Stimulated activated CD4-positive, alpha-beta T cell treated with anti-CD3 and anti-CD28 coated beads, TNF-alpha, amount 100 ng/mL, for 24 hours (primary cell): ENCODE data around the gene PNPLA5.

Experiments
- DNase-seq, 3 experiments: peaks; one replicate each; pipeline ENCODE4 v3.0.0-alpha.2; 2020; ENCODE audit warnings: low read depth in 3 of 3

Gene PNPLA5

DNA sequence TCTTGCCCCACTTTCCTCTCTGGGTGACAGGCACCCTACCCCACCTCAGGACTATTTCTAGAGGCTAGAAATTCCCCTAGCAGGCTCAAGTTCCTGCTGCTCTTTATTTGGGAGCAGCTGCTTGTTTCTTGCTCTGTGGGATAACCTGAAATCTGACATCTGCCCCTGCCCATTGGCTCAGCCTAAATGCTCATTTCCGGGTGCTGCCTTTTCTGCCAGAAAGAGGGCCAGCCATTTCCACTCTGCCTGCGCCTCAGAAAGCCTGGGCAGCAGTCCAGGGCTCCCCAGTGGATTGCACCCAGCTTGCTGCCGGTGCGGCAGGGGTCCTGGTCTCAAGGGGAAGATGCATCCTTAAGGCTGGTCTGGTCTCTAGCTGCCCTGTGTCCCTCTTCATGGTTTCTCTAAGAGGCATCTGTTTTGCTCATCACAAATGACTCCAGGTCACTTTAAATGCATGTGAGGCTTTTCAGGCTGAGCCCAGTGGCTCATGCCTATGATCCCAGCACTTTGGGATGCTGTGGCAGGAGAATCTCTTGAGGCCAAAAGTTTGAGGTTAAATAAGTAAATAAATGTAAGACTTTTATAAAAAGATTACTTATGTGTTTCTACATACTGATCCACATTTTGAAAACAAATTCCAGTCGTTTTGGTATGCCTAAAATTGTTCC is 10.3 kb upstream of the PNPLA5 start:
- DNase-seq: no peak

DNA sequence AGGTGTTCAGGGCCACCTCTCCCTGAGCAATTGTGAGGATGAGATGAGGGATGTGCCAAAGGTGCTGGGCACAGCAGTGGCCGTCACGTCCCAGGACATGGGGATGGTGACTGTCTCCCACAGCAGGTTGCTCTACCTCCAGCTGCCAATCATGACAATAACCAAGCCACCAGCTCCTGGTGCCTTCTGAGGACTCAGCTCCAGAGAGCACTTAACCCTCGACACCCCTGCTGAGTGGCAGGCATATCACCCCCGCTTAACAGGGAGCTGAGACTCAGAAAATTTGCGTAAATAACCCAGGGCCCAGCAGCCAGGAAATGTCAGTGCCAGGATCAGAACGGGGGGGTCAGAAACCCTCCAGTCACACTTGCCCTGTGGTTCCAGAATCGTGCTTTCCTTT is 8.4 kb upstream of the PNPLA5 start:
- DNase-seq: no peak

DNA sequence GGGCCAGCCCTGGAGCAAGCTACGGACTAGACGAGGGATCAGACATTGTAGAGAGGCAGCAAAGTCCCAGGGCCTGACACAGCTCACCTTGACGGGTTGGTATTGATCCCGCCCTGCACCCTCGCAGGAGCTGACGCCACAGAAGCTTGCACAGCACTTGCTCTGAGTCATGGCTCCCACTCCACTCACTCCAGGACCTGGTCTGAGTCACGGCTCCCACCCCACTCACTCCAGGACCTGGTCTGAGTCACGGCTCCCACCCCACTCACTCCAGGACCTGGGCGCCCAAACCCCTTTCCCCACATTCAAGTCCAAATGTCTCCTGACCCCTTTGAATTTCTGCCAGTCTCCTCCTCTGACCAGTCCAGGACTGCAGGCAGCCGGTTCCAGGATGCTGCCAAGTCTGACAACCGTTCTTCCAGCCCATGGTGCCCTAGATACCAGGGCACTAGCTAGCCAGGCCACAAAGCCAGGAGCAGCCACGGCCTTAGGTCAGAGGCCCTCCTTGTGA is 6.0 kb upstream of the PNPLA5 start:
- DNase-seq: no peak

DNA sequence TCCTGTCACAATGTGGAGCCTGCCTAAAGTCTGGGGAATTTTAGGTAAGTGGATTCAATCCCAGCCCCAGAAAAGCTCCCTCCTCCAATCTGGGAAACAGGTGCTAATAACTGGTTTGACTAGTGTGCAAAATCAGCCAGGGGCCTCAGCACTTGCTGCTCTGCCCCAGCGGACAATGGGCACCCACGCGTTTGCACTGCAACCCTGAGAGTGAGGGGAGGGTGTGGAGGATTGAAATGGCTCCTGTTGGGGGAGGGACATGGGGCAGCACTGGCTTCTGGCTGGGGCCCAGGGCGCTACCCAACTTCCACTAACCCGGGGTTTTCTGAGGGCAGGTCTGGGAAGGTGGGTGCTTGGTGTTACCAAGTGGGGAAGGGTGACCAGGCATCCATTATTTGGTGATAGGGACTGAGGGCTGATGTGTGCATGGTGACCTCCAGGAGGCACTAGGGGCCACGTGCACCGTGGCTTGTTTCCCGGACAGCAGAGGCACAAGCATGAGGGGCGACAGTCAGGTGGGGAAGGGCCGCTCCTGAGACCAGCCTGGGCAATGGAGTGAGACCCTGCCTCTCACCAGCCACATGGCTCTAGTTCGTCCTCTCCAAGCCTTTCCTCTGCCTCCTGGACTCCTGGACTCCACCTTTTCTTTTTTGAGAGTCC is 4.3 kb upstream of the PNPLA5 start:
- DNase-seq: no peak

DNA sequence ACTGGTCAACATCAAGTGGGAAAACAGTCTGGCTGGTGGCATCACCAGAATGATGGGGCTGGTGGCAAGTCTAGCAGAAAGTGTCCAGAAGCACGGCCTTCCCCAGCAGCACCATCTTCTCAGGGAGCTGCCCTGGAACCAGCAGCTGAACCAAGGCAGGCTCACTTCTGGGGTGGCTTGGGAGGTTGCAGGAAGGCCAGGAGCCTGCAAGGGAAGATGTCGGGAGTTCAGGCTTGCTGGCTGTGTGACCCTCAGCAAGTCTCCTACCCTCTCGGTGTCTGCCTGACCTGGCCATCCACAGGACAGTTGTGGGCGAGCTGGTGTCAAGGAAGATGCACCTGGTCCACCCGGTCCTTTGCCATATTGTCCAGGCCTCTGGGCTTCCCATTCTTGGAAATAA is 2.3 kb upstream of the PNPLA5 start:
- DNase-seq: no peak

DNA sequence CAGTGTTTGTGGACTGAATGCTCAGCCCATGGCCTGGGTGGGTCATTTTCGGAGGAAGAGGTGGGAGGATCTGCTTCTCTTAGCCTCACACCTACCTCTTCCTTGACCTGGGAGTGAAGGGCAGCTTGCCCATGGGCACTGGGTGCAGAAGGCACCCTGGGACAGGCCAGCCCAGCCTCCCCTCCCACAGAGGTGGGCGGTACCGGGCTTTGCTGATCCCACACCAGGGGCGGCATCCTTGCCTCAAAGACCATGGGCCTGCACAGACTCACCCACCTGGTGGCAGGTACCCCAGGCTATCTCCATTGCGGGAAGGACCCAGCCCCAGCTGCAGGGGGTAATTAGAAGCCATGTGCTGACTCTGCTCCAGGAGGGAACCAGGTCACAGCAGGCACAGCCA is 1.5 kb upstream of the PNPLA5 start:
- no peak for DNase-seq

DNA sequence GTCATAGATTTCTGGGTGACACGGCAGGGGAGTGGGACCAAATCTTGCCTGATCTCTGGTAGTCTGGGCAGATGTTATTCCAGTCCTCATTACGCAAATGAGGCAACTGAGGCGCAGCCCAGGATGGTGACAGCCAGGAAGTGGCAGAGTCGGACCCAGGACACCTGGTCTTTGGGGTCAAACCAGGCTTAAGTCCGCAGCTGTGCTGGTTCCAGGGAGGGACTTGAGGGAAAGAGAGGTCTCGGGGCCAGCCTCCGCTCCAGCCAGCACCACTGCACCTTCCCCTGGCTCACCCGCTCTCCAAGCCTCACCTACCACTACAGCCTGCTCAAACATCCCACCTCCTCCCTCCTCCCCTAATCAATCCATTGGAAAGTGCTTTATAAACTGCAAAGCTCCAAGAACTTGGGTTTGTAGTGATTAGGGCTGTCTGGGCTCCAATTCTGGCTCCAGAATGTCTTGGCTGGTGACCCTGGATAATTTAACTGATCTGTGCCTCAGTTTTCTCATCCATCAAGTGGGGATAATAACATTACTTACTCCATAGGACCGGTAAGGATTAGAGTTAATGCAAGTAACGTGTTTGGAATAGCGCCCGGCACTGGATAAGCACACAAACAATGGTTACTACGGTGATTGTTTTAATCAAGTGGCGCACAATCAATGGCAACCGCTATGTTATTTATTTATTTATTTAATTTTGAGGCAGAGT is 526 bp upstream of the PNPLA5 start:
- no peak for DNase-seq

DNA sequence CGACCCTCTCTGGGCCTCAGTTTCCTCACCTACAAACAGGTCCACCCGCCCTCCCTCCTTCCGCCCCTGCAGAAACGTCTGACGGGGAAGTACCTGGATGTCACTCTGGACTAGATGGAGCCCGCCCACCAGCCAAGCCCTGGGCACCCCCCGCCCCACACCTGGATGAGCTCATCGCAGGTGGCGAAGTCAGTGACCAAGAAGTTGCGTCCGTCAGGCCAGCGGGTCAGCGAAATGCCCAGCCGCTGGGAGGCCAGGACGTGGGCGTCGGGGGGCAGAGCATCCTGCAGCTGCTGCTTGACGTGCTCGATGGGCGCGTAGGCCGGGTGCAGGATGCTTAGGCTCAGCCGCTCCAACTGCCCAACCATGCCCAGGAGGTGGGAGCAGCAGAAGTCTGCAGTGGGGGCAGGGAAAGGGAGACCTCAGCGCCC is 897 bp downstream of the PNPLA5 start:
- DNase-seq: no peak

DNA sequence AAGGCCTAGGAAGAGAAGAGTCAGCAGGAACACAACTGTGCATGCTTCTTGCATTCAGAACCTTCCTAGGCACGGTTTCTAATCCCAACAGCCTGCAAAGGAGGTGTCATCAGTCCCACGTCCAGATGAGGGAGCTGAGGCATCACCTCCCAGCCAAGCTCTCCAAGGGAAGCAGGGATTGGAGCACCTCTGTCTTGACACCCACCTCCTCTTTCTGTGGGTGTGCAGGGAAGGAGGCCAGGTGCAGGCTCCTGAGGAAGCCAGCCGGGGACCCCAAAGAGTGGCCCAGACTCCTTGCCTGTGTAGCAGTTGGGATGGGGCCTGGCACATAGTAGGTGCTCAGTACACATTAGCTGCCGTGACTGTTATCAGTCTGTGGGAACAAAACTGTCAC is 2.0 kb downstream of the PNPLA5 start:
- DNase-seq: no peak

DNA sequence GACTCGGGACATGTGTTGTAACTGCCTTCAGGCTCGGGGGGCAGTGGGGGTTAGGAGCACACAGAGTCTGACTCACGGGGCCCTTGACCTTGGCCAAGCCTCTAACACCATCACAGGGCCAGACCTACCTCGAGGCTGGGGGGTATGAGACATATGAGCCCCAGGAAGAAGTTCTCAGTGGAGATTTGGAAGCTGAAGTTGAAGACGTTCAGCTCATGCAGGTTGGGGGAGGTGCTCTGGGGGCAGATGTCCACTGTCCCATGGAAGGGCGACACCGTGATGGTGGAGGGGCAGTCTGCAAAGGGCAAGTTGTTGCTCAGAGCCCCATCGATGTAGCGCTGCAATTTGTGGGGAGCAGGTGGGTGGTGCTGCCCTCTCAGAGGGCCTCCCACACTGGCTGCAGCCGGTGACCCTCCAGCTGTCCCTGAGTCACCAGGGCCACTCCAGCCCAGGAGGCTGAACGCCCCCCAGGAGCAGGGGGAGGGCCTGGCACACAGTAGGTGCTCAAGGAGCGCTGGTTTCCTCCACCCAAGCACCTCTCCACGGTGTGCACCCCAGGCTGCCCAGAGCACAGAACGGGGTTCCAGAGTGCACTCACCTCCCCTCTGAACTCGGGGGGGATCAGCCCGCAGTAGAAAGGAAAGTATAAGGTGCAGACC is 2.5 kb downstream of the PNPLA5 start:
- no peak for DNase-seq

DNA sequence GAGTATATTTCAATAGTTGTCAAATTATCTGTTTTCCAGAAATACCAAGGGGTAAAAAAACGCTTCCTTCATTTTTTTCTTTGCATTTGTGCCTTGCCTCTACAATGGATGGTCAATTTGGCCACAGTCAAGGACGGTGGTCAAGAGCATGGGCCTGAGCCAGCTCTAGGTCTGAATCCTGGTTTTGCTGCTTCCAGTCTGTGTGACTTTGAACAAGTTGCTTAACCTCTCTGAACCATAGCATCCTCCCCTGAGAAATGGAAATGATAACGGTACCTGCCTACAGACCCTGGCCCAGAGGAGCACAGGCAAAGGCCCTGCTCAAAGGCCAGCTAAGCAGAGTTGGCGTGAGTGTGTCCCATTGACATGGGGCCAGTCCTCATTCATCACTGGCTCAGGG is 3.1 kb downstream of the PNPLA5 start:
- no peak for DNase-seq

DNA sequence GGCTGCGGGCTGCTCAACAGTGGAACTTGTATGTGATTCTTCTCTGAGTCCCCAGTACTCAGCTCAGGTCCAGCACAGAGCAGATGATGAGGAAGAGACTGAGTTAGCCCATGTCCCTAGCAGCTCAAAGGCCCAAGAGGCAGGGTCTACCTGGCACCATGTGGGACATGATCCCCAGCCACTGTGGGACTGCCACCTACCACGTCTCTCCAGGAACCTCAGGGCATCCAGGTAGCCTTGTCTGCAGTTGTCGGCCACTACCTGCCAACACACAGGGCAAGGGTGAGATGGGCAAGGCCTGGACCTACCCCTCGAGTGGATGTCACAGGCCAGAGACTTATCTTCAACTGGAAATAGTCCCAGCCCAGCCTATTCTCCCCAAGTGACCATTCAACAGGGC is 4.4 kb downstream of the PNPLA5 start:
- DNase-seq: no peak

DNA sequence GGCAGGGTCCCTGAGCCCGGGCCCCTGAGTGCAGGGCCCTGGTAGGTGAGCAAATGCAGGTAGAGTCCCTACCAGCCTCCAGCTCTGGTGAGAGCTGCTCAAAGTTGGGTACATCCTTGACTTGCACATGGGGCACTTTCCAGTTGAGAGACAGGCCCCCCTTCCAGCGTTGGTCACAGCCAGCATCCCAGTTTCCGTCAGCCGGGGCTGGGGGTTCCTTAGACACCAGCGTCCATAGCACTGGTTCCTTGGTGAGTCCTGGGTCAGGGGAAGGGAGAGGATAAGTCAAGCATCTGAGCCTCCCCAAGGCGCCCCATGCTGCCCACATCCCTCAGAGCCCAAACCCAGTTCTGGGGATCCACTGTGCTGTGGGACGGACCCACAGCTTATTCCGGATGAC is 5.6 kb downstream of the PNPLA5 start:
- no peak for DNase-seq

DNA sequence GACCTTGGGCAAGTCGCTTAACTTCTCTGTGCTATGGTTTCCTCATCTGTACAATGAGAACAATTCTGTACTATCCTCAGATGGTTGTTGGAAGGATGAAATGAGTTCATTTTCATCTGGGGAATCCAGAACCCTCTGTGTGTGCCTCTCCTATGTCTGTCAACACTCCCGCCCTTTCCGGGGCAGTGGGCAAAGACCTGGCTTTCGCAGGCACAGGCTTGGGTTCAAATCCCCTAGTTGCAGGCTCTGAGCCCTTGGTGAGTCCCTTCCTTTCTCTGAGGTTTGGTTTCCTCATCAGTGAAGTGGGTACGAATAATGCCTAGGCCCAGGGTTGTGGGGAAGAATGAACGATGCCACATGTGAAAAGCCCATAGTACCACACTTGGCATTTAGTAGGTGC is 6.0 kb downstream of the PNPLA5 start:
- DNase-seq: no peak

DNA sequence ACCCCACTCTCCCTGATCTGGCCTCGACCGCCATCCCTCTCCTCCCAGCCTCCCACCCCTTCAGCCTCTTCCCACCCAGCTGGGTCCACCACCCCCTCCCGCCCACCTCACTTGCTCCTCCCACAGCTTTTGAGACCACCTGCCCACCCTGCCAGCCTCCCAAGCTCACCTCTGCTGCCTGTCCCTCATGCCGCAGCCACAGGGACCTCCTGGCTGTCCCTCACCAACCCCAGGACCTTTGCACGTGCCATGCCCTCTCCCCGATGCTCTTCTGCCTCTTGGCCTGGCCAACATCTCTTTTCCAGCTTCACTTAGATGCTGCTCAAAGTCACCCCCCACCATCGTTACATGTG is 6.5 kb downstream of the PNPLA5 start:
- no peak for DNase-seq

DNA sequence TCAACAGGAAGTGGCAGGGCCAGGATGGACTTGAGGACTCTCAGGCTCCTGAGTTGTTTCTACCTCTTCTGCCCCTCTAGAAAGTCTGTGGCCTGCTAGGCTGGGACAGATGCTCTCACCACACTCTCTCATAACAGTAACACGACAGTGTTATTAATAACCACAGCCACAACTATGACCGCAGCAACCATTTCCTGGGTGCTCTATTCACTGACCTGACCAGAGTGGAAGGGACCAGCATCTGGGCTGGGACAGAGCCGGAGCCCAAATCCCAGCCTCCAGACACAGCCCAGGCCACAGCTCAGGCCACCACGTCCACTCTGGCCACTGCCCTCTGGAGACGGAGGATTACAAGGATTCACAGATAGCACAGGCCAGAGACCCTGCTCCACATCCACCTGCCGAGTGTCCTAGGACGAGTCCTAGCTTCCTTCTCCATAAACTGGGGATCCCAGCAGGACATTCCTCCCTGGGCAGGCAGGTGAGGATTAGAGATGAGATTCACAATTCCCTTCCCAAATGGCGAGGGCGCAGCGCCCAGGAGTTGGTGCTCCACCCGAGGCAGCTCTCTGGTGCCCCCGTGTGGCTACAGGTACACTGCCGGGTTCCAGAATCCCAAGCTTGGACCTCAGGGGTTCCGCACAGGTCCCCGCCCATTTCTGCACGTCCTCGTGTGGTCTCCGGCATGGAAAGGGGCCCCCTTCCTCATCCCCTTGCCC is 7.1 kb downstream of the PNPLA5 start:
- DNase-seq: peak in 2 of 3 experiments; percentile 18 to 55

DNA sequence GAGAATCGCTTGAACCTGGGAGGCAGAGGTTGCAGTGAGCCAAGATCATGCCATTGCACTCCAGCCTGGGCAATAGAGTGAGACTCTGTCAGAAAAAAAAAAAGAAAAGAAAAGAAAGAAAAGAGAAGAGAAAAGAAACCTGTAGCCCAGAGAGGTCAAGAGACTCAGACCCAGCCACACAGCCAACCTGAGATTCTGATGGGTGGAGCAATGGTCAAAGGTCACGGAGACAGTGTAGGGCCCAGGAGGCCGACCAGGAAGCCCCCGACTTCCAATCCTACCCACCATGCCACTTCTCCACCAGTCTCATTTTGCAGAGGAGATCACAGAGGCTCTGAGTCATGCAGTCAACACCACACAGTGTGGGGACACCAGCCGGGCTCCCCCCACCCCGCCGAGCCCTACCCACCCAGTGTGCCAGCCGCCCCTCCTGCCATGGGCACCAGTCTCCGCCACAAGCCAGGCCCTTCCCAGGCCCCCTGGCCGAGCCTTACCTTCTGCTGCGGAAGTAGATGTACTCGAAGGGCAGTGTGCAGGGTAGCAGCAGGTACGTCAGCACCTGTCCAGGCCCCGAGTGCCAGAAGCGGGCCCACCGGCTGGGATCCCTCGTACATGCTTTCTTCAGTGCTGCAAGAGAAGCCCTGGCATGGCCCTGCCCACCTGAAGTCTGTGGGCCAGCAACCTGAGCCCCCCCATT is 7.9 kb downstream of the PNPLA5 start:
- DNase-seq: no peak

DNA sequence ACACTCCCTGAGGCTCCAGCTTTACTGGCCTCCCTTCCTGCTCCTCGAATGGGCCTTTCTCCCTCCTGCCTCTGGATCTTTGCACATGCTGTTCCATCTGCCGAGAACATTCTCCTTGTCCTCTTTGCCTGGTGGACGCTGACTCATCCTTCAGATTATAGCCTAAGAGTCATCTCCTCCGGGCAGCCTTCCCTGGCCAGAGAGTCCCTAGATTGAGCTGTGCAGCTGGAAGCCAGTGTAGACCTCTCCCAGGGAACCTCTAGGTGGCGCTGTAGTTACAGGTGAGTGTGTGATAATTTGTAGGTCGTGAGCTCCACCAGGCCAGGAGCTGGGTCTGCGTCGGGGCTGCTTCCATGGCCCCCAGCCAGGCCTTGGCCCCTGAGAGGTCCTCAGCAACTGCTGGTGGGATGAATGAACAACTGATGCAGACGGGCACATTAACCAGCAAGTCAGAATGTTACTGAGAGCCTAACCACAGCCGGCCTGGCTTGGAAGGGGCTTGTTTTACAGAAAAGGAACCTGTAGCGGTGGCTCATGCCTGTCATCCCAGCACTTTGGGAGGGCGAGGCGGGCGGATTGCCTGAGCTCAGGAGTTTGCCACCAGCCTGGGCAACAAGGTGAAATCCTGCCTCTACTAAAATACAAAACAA is 8.7 kb downstream of the PNPLA5 start:
- DNase-seq: peak; percentile 35 to 37 (median 36)

DNA sequence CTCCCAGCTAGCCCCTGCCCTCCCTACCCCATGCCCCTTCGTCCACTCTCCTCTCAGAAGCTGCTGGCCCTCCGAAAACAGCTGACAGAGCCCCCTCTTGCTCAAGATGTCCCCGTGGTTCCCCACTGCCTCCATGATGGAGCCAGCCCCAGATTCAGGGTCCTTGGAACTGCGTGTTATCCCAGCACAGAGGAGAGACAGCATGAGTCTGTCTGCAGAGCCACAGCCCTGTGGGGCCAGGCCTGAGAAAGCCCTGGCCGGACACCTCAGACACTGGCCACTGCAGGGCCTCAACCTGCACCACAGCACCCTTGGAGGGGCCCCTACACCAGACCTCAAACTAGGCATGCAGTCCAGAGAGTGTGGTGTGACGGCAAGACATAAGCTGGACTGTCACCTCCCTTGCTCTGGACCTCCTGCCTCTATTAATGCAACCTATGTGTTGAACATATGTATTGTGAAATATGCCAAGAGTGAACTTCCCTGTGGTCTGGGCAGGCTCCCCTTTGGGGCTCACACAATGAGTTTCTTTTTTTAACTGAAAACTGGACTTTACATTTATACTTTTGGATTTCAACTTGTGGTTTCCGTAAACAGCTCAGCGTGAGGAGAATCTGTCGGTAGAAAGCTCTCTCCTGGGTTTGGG is 9.6 kb downstream of the PNPLA5 start:
- DNase-seq: no peak
